ENCODE measurements around the gene MEGF11. TPM values are rescaled to one million over a fixed set of nuclear protein-coding genes. Genes with fewer than 3 reads are reported as not detected.

The MEGF11 gene
- total RNA-seq, 5 donors from 2014 or later (not counting 1 experiment from before 2014, with no cell fraction given): 0.20 TPM; not detected in 4

- Histone ChIP-seq H3K4me1 (ENCODE audit: control insufficient read depth in 1 of 2, extremely low read depth in 1 of 2, insufficient read depth in 2 of 2, low read length in 2 of 2) (no peaks in the 10 kb centered on the region), H3K27ac (ENCODE audit: low read length) (no peak overlapping the region), H3K4me3 (ENCODE audit: control insufficient read depth in 1 of 2, extremely low read depth in 1 of 2, low read length in 1 of 2) (no peak overlapping the region), H3K36me3 (ENCODE audit: control insufficient read depth in 2 of 2, extremely low read depth in 1 of 2, insufficient read depth in 1 of 2, low read length in 1 of 2) (no peaks in the 10 kb centered on the region), H3K27me3 (replicated peaks in 1 of 2; ENCODE audit: control insufficient read depth in 2 of 2, extremely low read depth in 1 of 2, insufficient read depth in 2 of 2, low read length in 1 of 2) (peaks cover 0 to 35% of the 10 kb centered on the region in 2 experiments), H3K9me3 (no peaks in the 10 kb centered on the region)
- 58% methylated on average over 8 of the region's 10 CpGs for WGBS (ENCODE audit: insufficient coverage)
- ATAC-seq (replicated peaks in 1 of 4) (no peak), DNase-seq (no peak)
- Mint-ChIP-seq H3K36me3 (no peaks in the 10 kb centered on the region), H3K4me3 (peak overlapping the region in 1 of 3 donors; percentile 35), H3K27me3 (peaks cover 0 to 17% of the 10 kb centered on the region in 2 donors), H3K9me3 (no peaks in the 10 kb centered on the region), H3K27ac (no peak overlapping the region), H3K4me1 (peaks cover 0 to 13% (median 0%) of the 10 kb centered on the region in 3 donors)
- ChIA-PET CTCF (no interaction called here), POLR2A (no interaction called here)
Observed at GRCh38 chr15:66156310-66156975, 97.1 kb downstream of the MEGF11 start.

GRCh38 chr15:66155065-66155464 is 98.5 kb downstream of the MEGF11 start:
- Mint-ChIP-seq H3K27me3 (peaks cover 5 to 24% of the 10 kb centered on the region in 2 donors), H3K9me3 (no peaks in the 10 kb centered on the region), H3K36me3 (no peaks in the 10 kb centered on the region), H3K4me3 (no peak overlapping the region), H3K4me1 (peaks cover 0 to 6% (median 0%) of the 10 kb centered on the region in 3 donors), H3K27ac (no peak overlapping the region)
- POLR2A ChIA-PET: no interaction called here
- ATAC-seq (replicated peaks in 1 of 4): no peak
- CTCF ChIA-PET: interaction anchor here in 1 of 2 donors (0.6 kb wide), 1 partner anchor 10 kb away, joined by 3 read pairs; no protein-coding TSS in a partner anchor
- H3K9me3 ChIP-seq: no peaks in the 10 kb centered on the region
- H3K4me3 ChIP-seq (ENCODE audit: control insufficient read depth in 1 of 2, extremely low read depth in 1 of 2, low read length in 1 of 2): no peak overlapping the region
- H3K36me3 ChIP-seq (ENCODE audit: control insufficient read depth in 2 of 2, extremely low read depth in 1 of 2, insufficient read depth in 1 of 2, low read length in 1 of 2): no peaks in the 10 kb centered on the region
- H3K27me3 ChIP-seq (replicated peaks in 1 of 2; ENCODE audit: control insufficient read depth in 2 of 2, extremely low read depth in 1 of 2, insufficient read depth in 2 of 2, low read length in 1 of 2): peaks cover 0 to 41% of the 10 kb centered on the region in 2 experiments
- no peaks in the 10 kb centered on the region for H3K4me1 ChIP-seq (ENCODE audit: control insufficient read depth in 1 of 2, extremely low read depth in 1 of 2, insufficient read depth in 2 of 2, low read length in 2 of 2)
- DNase-seq: no peak
- no peak overlapping the region for H3K27ac ChIP-seq (ENCODE audit: low read length)
- WGBS (ENCODE audit: insufficient coverage): 76% methylated on average over 3 of the region's 5 CpGs

- ChIA-PET CTCF (no interaction called here), POLR2A (no interaction called here)
- peaks cover 5 to 24% of the 10 kb centered on the region in 2 donors for H3K27me3 Mint-ChIP-seq
- H3K36me3 Mint-ChIP-seq: no peaks in the 10 kb centered on the region
- Histone ChIP-seq H3K9me3 (no peaks in the 10 kb centered on the region), H3K27me3 (replicated peaks in 1 of 2; ENCODE audit: control insufficient read depth in 2 of 2, extremely low read depth in 1 of 2, insufficient read depth in 2 of 2, low read length in 1 of 2) (peaks cover 0 to 46% of the 10 kb centered on the region in 2 experiments), H3K4me3 (ENCODE audit: control insufficient read depth in 1 of 2, extremely low read depth in 1 of 2, low read length in 1 of 2) (no peak overlapping the region), H3K27ac (ENCODE audit: low read length) (no peak overlapping the region), H3K4me1 (ENCODE audit: control insufficient read depth in 1 of 2, extremely low read depth in 1 of 2, insufficient read depth in 2 of 2, low read length in 2 of 2) (no peaks in the 10 kb centered on the region), H3K36me3 (ENCODE audit: control insufficient read depth in 2 of 2, extremely low read depth in 1 of 2, insufficient read depth in 1 of 2, low read length in 1 of 2) (no peaks in the 10 kb centered on the region)
- no peak overlapping the region for H3K27ac Mint-ChIP-seq
- H3K4me1 Mint-ChIP-seq: peaks cover 0 to 6% (median 0%) of the 10 kb centered on the region in 3 donors
- no peak overlapping the region for H3K4me3 Mint-ChIP-seq
- no peaks in the 10 kb centered on the region for H3K9me3 Mint-ChIP-seq
- 83% methylated on average over 2 of the region's 4 CpGs for WGBS (ENCODE audit: insufficient coverage)
- DNase-seq: no peak
- ATAC-seq (replicated peaks in 1 of 4): no peak
Observed at GRCh38 chr15:66154581-66154980, 99.0 kb downstream of the MEGF11 start.

- 73% methylated on average over 6 of the region's 15 CpGs for WGBS (ENCODE audit: insufficient coverage)
- H3K27me3 ChIP-seq (replicated peaks in 1 of 2; ENCODE audit: control insufficient read depth in 2 of 2, extremely low read depth in 1 of 2, insufficient read depth in 2 of 2, low read length in 1 of 2): peaks cover 0 to 49% of the 10 kb centered on the region in 2 experiments
- no peak overlapping the region for H3K27ac ChIP-seq (ENCODE audit: low read length)
- ChIA-PET POLR2A (no interaction called here), CTCF (no interaction called here)
- Mint-ChIP-seq H3K4me3 (no peak overlapping the region), H3K27ac (no peak overlapping the region), H3K4me1 (peaks cover 0 to 6% (median 0%) of the 10 kb centered on the region in 3 donors), H3K9me3 (no peaks in the 10 kb centered on the region), H3K27me3 (peaks cover 5 to 27% of the 10 kb centered on the region in 2 donors), H3K36me3 (no peaks in the 10 kb centered on the region)
- ATAC-seq (replicated peaks in 1 of 4) (no peak), DNase-seq (no peak)
- H3K4me3 ChIP-seq (ENCODE audit: control insufficient read depth in 1 of 2, extremely low read depth in 1 of 2, low read length in 1 of 2): no peak overlapping the region
- H3K9me3 ChIP-seq: no peaks in the 10 kb centered on the region
- H3K4me1 ChIP-seq (ENCODE audit: control insufficient read depth in 1 of 2, extremely low read depth in 1 of 2, insufficient read depth in 2 of 2, low read length in 2 of 2): no peaks in the 10 kb centered on the region
- H3K36me3 ChIP-seq (ENCODE audit: control insufficient read depth in 2 of 2, extremely low read depth in 1 of 2, insufficient read depth in 1 of 2, low read length in 1 of 2): no peaks in the 10 kb centered on the region
Observed at GRCh38 chr15:66153549-66154415, 99.8 kb downstream of the MEGF11 start.

- H3K4me3 ChIP-seq (ENCODE audit: control insufficient read depth in 1 of 2, extremely low read depth in 1 of 2, low read length in 1 of 2): no peak overlapping the region
- no peaks in the 10 kb centered on the region for H3K9me3 ChIP-seq
- H3K4me1 ChIP-seq (ENCODE audit: control insufficient read depth in 1 of 2, extremely low read depth in 1 of 2, insufficient read depth in 2 of 2, low read length in 2 of 2): no peaks in the 10 kb centered on the region
- Mint-ChIP-seq H3K36me3 (no peaks in the 10 kb centered on the region), H3K4me3 (no peak overlapping the region), H3K27me3 (peaks cover 5 to 28% of the 10 kb centered on the region in 2 donors), H3K4me1 (peaks cover 0 to 6% (median 0%) of the 10 kb centered on the region in 3 donors), H3K27ac (no peak overlapping the region), H3K9me3 (no peaks in the 10 kb centered on the region)
- H3K27me3 ChIP-seq (replicated peaks in 1 of 2; ENCODE audit: control insufficient read depth in 2 of 2, extremely low read depth in 1 of 2, insufficient read depth in 2 of 2, low read length in 1 of 2): peaks cover 0 to 51% of the 10 kb centered on the region in 2 experiments
- no peak overlapping the region for H3K27ac ChIP-seq (ENCODE audit: low read length)
- ChIA-PET CTCF (no interaction called here), POLR2A (no interaction called here)
- ATAC-seq (replicated peaks in 1 of 4): no peak
- no peaks in the 10 kb centered on the region for H3K36me3 ChIP-seq (ENCODE audit: control insufficient read depth in 2 of 2, extremely low read depth in 1 of 2, insufficient read depth in 1 of 2, low read length in 1 of 2)
- WGBS (ENCODE audit: insufficient coverage): 85% methylated on average over 9 of the region's 10 CpGs
- DNase-seq: no peak
Observed at GRCh38 chr15:66152650-66153049, 100.9 kb downstream of the MEGF11 start.

- peaks cover 5 to 28% of the 10 kb centered on the region in 2 donors for H3K27me3 Mint-ChIP-seq
- H3K4me3 Mint-ChIP-seq: no peak overlapping the region
- CTCF ChIA-PET: no interaction called here
- POLR2A ChIA-PET: no interaction called here
- 82% methylated on average over 4 of the region's 7 CpGs for WGBS (ENCODE audit: insufficient coverage)
- no peaks in the 10 kb centered on the region for H3K9me3 Mint-ChIP-seq
- H3K27ac Mint-ChIP-seq: no peak overlapping the region
- Histone ChIP-seq H3K9me3 (no peaks in the 10 kb centered on the region), H3K4me1 (ENCODE audit: control insufficient read depth in 1 of 2, extremely low read depth in 1 of 2, insufficient read depth in 2 of 2, low read length in 2 of 2) (no peaks in the 10 kb centered on the region), H3K36me3 (ENCODE audit: control insufficient read depth in 2 of 2, extremely low read depth in 1 of 2, insufficient read depth in 1 of 2, low read length in 1 of 2) (no peaks in the 10 kb centered on the region), H3K27me3 (replicated peaks in 1 of 2; ENCODE audit: control insufficient read depth in 2 of 2, extremely low read depth in 1 of 2, insufficient read depth in 2 of 2, low read length in 1 of 2) (peaks cover 0 to 54% of the 10 kb centered on the region in 2 experiments), H3K27ac (ENCODE audit: low read length) (no peak overlapping the region), H3K4me3 (ENCODE audit: control insufficient read depth in 1 of 2, extremely low read depth in 1 of 2, low read length in 1 of 2) (no peak overlapping the region)
- H3K4me1 Mint-ChIP-seq: peaks cover 0 to 6% (median 0%) of the 10 kb centered on the region in 3 donors
- DNase-seq (no peak), ATAC-seq (replicated peaks in 1 of 4) (no peak)
- H3K36me3 Mint-ChIP-seq: no peaks in the 10 kb centered on the region
Observed at GRCh38 chr15:66151809-66152208, 101.7 kb downstream of the MEGF11 start.

All from T-cell (primary cell).